HG02840 (cell line): ENCODE data around the gene DSCAML1.

Experiments used
- ATAC-seq: cut with Tn5 transposase; IDR thresholded peaks from one replicate; pipeline ENCODE4 v1.9.1; 2021; ENCODE audit warnings: mild to moderate bottlenecking, moderate library complexity, moderate number of reproducible peaks; ENCODE audit not compliant: unreplicated experiment, low FRiP score

DSCAML1 gene

GRCh38 chr11:117625237-117625636, 171.8 kb downstream of the DSCAML1 start:
- no peak for ATAC-seq

DNA sequence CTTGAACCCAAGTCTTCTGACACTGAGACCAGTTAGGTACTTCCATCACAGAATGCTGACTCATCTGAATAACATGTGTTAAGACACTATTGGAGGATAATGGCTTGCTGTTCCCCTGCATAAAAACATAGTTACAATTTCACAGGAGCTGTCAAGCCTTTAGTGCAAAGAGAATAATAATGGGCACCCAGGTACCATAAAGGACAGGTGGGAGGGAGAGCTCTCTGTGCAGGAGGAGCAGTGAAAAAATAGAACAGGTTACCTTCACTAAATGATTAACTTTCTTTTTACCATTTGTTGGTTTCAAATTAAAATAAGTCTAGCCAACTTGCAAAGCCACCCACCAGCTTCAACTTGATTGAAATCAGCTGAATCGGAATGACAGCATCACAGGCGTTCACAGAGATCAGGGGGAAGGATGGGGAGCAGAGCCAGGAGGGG, 173.2 kb downstream of the DSCAML1 start:
- no peak for ATAC-seq

- no peak for ATAC-seq
These were observed 175.8 kb downstream of the DSCAML1 start for GRCh38 chr11:117621226-117621625.

- ATAC-seq = no peak
These were observed 176.4 kb downstream of the DSCAML1 start for GRCh38 chr11:117620659-117621058.

GRCh38 chr11:117620086-117620485, 176.9 kb downstream of the DSCAML1 start:
- ATAC-seq = no peak

- no peak for ATAC-seq
These were observed 177.4 kb downstream of the DSCAML1 start for GRCh38 chr11:117619661-117620060.

DNA sequence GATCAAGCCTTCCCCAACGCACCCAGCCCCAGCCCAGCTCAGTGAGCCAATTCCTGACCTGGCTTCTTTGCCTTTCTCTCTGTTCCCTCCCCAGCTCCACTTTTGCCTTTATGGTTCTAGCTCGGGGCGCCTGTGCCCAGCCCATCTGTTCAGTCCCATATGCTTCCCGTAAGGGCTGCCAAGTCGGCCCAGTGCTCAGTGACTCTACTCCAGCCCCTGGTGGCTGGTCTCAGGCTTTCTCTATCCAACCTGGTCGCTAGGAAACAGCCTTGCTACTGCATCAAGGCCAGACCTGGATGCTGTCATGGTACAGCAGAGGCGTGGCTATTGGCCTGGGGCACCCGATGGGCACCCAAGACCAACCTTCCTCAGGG, 178.0 kb downstream of the DSCAML1 start:
- no peak for ATAC-seq

GRCh38 chr11:117618302-117618981, 178.6 kb downstream of the DSCAML1 start:
- no peak for ATAC-seq

- no peak for ATAC-seq
These were observed 180.0 kb downstream of the DSCAML1 start for GRCh38 chr11:117616979-117617378.

DNA sequence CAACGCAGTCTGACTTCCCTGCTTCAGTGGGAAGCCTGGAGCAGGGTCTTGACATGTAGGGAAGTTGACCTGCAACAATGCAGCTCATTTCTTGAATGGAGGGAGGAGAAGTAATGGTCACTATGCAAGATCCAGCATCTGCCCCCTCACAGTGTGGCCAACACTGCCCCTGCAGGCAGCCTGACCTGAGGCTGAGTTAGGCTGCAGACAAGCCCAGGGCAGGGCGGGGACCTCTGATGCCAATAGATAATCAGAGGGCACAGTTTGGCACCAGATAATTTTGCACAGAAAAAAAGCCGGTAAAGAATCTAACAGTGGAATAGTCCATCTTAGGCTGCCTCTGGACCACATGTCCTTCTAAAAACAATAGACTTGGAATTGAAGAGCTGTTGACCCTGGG, 182.3 kb downstream of the DSCAML1 start:
- ATAC-seq = no peak

DNA sequence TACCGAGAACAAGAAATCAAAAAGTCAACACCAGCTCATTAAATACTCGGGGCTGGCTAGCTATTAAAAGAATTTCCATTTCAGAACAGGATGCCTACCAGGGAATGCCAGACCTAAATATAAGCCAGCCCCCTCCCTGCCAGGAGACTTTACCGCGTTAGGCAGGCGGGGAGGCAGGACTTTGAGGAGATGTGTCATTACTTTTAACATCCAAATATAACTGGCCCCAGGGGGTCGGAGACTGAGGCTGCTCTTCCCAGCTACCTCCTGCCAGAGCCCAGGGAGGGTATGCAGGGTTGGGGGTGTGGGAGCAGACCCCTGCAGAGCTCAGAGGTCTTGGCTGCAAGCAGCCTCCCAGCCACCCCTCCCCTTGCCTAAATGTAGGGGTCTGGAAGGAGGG, 183.5 kb downstream of the DSCAML1 start:
- no peak for ATAC-seq

GRCh38 chr11:117612177-117612576, 184.8 kb downstream of the DSCAML1 start:
- ATAC-seq = no peak

DNA sequence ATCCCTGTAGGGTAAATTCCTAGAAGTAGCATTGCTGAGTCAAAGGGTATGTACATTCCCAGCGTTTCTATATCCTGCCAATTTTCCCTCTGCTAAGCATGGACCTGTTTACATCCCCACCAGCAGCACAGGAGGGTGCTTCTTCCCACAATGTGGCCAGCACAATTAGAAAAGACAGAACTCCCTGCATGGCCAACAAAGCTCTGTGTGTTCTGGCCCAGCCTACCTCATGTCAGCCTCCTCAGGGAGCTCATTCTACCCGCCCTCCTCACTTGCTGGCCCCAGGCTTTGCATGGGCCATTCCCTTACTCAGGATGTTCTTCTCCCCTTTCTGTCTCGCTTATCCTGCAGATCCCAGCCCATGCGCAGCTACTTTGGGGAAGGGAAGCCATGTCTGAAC, 186.1 kb downstream of the DSCAML1 start:
- ATAC-seq = no peak

DNA sequence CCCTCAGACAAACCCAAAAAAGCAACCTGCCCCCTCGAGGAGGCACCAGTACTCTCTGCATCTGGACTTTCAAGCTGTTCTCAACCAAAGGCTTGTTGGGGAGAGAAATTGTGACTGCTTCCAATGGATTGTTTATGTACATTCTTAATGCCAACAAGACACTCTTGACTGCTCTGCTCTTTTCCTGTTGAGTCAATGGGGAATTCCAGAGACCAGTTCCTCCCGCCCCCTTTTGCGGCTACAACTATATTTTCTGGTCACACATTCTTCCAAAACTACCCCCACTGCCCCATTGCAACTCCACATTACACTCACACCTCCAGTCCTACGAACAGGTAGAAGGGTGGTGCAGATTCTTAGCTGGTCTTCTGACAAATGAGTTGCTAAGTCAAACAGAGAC, 187.0 kb downstream of the DSCAML1 start:
- ATAC-seq = no peak

GRCh38 chr11:117607449-117607848, 189.6 kb downstream of the DSCAML1 start:
- ATAC-seq = no peak

GRCh38 chr11:117606790-117607189, 190.2 kb downstream of the DSCAML1 start:
- ATAC-seq = no peak

GRCh38 chr11:117606211-117606610, 190.8 kb downstream of the DSCAML1 start:
- no peak for ATAC-seq

GRCh38 chr11:117605331-117605730, 191.7 kb downstream of the DSCAML1 start:
- ATAC-seq = no peak

DNA sequence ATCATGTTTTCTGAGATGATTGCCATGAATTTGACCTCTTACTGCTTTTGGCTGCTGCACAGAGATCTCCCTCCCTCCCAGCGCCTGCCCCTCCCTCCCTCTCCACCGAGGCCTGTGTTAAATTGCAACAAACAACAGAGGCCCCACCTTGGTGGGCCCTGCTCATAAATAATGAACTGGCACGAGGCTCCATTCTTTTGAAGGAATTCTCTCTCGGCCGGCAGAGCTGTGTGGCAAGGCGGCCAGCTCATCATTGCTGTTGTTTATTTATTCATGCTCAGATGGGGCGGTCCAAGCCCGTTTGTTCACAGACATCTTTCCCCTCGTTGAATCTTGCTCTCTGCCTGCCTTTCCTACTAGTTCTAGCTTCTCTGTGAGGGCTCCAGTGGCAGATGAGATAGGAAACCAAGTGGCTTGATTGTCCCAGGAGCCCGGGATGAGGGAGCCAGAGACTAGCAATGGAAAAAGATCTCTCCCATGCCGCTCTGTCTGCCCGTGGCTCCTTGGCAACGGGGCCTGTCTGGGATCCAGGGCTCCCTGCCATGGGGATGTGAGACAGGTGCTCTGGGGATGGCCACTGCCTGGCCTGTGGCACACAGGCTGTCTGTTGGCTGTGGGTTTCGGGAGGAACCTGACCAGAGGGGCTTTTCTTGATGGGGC, 192.6 kb downstream of the DSCAML1 start:
- ATAC-seq = no peak

DNA sequence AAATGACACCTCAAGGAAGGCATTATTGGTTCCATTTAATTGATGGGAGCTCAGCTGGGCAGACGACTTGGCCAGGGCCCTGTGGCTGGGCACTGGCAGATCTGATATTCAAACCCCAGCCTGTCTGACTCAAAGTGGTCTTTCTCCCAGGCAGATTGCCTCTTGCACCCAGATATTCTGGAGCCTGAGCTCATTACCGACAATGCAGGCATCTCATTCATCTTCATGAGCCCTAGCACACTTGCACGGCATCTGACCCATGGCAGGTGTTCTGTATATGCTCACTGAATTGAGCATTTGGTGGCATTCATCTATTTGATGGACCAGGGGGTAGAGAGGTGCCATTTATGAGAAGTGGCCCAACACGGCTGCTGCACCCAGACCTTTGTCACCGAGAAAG, 193.1 kb downstream of the DSCAML1 start:
- no peak for ATAC-seq

GRCh38 chr11:117601006-117601708, 195.9 kb downstream of the DSCAML1 start:
- no peak for ATAC-seq
